Stimulated activated CD4-positive, alpha-beta T cell treated with anti-CD3 and anti-CD28 coated beads, TNF-alpha, amount 100 ng/mL, for 1 hour (primary cell): ENCODE measurements around the gene IFT20.
"Not testable (repeated sequence)": the region's sequence is repeated elsewhere in the genome, so short reads cannot be mapped to it uniquely, and the experiment has no call there.

Experiments
- DNase-seq, 3 donors: peaks; one replicate each; pipeline ENCODE4 v3.0.0-alpha.2; 2020; ENCODE audit warnings: low read depth in 3 of 3, low spot score in 1 of 3

Gene IFT20

DNA sequence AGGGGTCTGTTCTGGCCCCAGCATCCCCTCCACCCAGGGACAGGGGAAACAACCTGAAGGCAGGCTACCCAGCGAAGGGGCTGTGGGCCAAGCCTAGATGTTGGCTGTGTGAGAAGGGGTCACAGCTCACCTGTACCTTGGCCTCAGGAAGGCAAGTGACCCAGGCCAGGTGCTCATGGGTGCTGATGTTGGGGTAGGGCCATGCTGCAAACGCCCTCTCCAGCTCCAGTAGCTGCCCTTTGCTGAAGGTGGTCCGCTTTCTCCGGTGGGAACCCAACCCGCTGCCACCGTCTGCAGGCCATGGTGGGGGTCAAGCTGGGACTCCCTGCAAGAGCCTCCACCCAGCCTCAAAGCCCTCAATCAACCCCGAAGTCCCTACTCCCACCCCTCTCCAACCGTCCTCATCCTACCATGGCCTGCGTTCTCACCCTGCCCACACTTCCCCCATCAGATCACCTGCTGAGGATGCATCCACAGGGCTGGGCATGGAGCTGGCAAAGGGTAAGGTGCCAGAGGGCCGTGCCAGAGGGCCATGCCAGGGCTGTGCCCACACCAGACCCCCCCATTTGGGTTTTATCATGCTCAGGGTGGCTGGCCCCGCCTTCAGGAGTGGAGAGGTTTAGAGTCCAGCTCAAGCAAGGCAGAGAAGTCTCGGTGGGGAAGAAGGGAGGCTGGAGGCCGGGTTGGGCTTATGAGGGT lies 29.5 kb upstream of the IFT20 start, which contains the start of gene SEBOX:
SEBOX (minus strand) TSS at position 535 of the 699 bp plus-strand sequence; CDS start at position 487, 48 bp downstream.
- DNase-seq = no peak

GRCh38 chr17:28363776-28364650 lies 28.7 kb upstream of the IFT20 start:
- DNase-seq = no peak

DNA sequence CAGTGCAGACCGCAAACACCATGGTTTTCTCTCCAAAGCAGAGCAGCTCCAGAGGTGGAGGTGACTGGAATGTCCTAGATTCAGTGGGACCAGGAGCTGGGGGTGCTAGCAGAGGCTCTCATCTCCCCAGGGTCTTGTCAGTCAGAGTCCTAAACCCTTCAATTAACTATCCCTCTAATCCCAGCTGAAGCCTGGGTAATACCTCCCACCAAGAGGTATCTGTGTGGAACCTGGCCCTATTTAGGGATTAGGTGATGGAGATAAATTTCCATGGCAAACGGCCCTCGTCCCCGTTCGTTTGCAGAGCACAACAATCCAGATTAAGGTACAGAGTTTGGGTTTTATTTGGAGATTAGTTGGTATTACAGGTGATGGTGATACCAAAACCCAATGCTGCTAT lies 27.9 kb upstream of the IFT20 start:
- DNase-seq = no peak

- no peak for DNase-seq
These were observed 22.6 kb upstream of the IFT20 start for GRCh38 chr17:28357901-28358197.

- DNase-seq = peak; percentile 80 to 92 (median 91)
These were observed 22.0 kb upstream of the IFT20 start, which contains the start of gene POLDIP2 for GRCh38 chr17:28357061-28357900. TSS of gene POLDIP2 (minus strand) at chr17:28357527. CDS start at chr17:28357448, 79 bp downstream.

- DNase-seq = no peak
These were observed 15.0 kb upstream of the IFT20 start for GRCh38 chr17:28350271-28350670.

GRCh38 chr17:28348979-28349378 lies 13.7 kb upstream of the IFT20 start:
- no peak for DNase-seq

- no peak for DNase-seq
These were observed 12.1 kb upstream of the IFT20 start for GRCh38 chr17:28347261-28347891.

DNA sequence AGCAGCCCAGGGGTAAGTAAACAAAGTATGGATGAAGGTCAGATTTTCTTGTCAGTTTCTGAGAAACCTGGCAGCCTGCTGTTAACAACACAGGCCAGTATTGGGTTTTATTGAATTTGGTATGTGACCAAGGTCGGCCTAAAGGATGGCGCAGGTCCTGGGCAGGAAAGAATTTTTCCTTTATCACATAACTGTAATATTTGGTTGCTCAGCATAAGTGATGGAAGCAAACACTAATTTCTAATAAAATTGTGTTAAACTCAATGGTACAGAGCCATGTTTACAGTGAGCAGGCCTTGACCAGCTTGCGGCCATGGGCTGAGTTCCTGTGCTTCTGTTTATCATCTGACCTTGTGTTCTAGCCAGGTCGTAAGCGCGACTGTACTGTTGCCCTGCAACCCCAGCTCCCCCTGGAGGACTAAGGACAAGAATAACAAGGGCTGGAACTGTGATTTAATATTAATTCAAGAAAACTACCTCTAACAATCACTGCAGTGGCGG lies 11.5 kb upstream of the IFT20 start:
- no peak for DNase-seq

DNA sequence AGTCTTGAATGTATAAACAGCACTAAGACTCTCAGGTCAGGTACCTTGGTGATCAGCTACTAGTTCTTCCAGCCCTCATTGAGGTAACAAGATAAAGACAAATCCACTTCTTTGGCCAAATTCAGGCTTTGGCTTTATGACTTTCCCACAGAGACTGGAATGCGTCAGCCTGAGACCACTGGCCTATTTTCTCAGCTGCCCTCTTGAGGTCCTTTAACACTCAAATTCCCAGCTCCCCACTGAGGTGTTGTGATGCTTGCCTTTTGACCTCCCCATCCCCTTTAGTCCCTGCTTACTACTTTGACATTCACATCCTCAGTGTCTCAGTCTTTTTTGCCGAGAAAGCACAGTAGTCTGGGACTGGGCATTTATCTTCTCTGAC lies 10.9 kb upstream of the IFT20 start:
- DNase-seq = no peak

- DNase-seq = no peak
These were observed 10.3 kb upstream of the IFT20 start for GRCh38 chr17:28345419-28346198.

DNA sequence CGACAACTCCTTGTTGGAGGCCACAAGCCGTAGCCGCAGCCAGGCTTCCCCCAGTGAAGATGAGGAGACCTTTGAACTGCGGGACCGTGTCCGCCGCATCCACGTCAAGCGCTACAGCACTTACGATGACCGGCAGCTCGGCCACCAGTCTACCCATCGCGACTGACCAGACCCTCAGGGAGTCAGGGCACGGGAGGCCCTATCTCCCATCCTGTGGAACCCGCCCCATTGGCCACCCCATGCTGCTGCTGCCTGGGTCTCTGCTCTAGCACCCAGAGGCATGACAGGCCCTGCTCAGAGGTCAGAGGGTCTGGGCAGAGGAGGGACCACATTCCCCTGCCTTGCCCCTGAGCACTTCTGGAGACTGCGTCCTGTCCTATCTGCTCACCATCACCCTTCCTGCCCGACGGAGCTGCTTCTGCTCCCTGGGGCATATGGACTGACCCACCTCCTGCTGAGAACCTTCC lies 9.2 kb upstream of the IFT20 start:
- no peak for DNase-seq

GRCh38 chr17:28344011-28344410 lies 8.7 kb upstream of the IFT20 start:
- DNase-seq = no peak

DNA sequence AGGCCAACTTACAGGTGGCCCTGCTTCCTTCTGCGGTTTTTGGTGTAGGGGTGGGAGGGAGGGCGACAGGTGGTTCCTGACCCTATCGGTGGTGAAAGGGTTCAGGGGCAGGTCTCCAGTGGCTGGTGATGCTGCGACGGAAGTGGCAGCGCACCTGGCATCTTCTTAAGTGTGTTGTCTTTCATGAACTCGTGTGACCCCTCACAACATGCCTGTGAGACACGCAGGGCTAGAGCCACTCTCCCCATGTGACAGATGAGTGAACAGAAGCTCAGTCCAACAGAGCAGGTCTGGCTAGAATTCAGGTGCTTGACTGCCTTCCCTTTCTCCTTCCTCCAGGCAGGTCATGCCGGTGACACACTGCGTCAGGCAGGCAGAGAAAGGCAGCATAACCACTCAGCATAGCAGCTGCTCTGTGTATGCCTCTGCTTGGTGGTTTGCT lies 8.2 kb upstream of the IFT20 start:
- DNase-seq = no peak

DNA sequence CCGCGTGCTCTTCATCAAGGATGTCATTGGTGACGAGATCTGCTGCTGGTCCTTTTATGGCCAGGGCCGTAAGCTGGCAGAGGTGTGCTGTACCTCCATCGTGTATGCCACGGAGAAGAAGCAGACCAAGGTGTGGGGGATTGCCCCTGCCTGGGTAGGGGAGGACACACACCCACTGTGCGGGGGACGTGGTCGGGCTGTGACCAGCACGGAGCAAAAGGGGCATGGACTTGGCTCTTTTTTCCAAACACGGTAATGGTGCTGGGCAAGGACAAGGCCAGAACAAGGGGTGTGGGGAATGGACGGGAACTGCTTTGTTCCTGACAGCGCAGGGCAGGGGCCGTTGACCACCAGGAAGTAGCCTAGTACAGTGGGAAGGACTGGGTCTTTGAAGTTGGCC lies 7.0 kb upstream of the IFT20 start:
- DNase-seq = no peak

GRCh38 chr17:28341516-28341915 lies 6.2 kb upstream of the IFT20 start:
- DNase-seq = no peak

GRCh38 chr17:28340374-28340773 lies 5.1 kb upstream of the IFT20 start:
- no peak for DNase-seq

- no peak for DNase-seq
These were observed 4.2 kb upstream of the IFT20 start for GRCh38 chr17:28339431-28339830.

DNA sequence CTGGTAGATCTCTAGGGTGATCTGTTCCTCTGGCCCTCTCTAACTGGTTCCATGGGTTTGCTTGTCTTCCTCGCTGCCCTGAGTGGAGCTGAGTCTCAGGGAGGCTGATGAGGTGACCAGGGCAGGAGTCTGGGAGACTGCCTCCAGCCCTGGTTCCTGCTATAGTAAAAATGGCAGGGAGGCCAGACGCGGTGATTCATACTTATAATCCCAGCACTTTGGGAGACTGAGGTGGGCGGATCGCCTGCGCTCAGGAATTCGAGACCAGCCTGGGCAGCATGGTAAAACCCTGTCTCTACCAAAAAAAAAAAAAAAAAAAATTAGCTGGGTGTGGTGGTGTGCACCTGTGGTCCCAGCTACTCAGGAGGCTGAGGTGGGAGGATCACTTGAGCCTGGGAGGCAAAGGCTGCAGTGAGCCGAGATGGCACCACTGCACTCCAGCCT lies 3.5 kb upstream of the IFT20 start:
- DNase-seq = not testable (repeated sequence)
